Loucy (cell line): ENCODE data around the gene NIPAL3.

ENCODE experiments used
- H2AFZ ChIP-seq: fragments of 200-600 bp; sonication (generic); 2 replicates; pipeline ENCODE4 v1.6.0; 2016; ENCODE audit warnings: antibody characterized with exemption, mild to moderate bottlenecking, low read length, moderate library complexity
- H3F3A ChIP-seq: fragments of 200-600 bp; 2 replicates; pipeline ENCODE4 v1.6.0; 2016; ENCODE audit warnings: antibody characterized with exemption, low read depth, mild to moderate bottlenecking
- H3K27me3 ChIP-seq: fragments of 200-600 bp; sonication (generic); 2 replicates; pipeline ENCODE4 v1.6.1; 2014; ENCODE audit warnings: low read length, mild to moderate bottlenecking; ENCODE audit not compliant: insufficient read depth, poor library complexity, severe bottlenecking
- H3K36me3 ChIP-seq: fragments of 200-600 bp; sonication (generic); 2 replicates; pipeline ENCODE4 v1.6.1; 2016; ENCODE audit warnings: low read length; ENCODE audit not compliant: insufficient read depth
- H3K4me1 ChIP-seq: fragments of 200-600 bp; sonication (generic); 2 replicates; pipeline ENCODE4 v1.5.1; 2014; ENCODE audit warnings: low read length, mild to moderate bottlenecking; ENCODE audit not compliant: insufficient read depth, poor library complexity, severe bottlenecking
- H3K4me2 ChIP-seq: fragments of 200-600 bp; sonication (generic); 2 replicates; pipeline ENCODE4 v1.6.0; 2014; ENCODE audit warnings: antibody characterized with exemption, low read length, low read depth, mild to moderate bottlenecking; ENCODE audit not compliant: poor library complexity, severe bottlenecking
- H3K4me3 ChIP-seq: fragments of 200-600 bp; sonication (generic); 2 replicates; pipeline ENCODE4 v1.5.1; 2014; ENCODE audit warnings: low read length, mild to moderate bottlenecking, mixed read lengths; ENCODE audit not compliant: poor library complexity, severe bottlenecking
- H3K79me2 ChIP-seq: fragments of 200-600 bp; sonication (generic); 2 replicates; pipeline ENCODE4 v1.6.1; 2014; ENCODE audit warnings: low read length; ENCODE audit not compliant: insufficient read depth
- H3K9ac ChIP-seq: fragments of 200-600 bp; sonication (generic); 2 replicates; pipeline ENCODE4 v1.6.0; 2014; ENCODE audit warnings: mild to moderate bottlenecking, low read depth, low read length, moderate library complexity; ENCODE audit not compliant: poor library complexity, severe bottlenecking
- H3K9me2 ChIP-seq: fragments of 200-600 bp; sonication (generic); replicated peaks from 2 replicates; pipeline ENCODE4 v1.6.1; 2016; ENCODE audit warnings: low read depth, low read length, mixed read lengths
- H3K9me3 ChIP-seq: fragments of 200-600 bp; sonication (generic); 2 replicates; pipeline ENCODE4 v1.6.1; 2014; ENCODE audit warnings: mild to moderate bottlenecking, antibody characterized with exemption, low read length, low read depth; ENCODE audit not compliant: insufficient read depth
- H4K20me1 ChIP-seq: fragments of 200-600 bp; sonication (generic); 2 replicates; pipeline ENCODE4 v1.6.0; 2014; ENCODE audit warnings: antibody characterized with exemption, low read length, mild to moderate bottlenecking; ENCODE audit not compliant: insufficient read depth, poor library complexity, severe bottlenecking
- CTCF ChIP-seq: fragments of 200-600 bp; sonication (generic); conservative IDR thresholded peaks from 2 replicates; pipeline ENCODE4 v1.5.1; 2014; ENCODE audit warnings: mild to moderate bottlenecking, antibody characterized with exemption, low read length
- EZH2phosphoT487 ChIP-seq: fragments of 200-600 bp; IDR thresholded peaks from 2 replicates; pipeline ENCODE4 v1.6.1; 2018; ENCODE audit warnings: antibody characterized with exemption, mild to moderate bottlenecking, moderate library complexity, borderline replicate concordance

Gene NIPAL3

GRCh38 chr1:24437631-24438396 is 22.2 kb downstream of the NIPAL3 start:
- Histone ChIP-seq H3K36me3 (peaks cover 9% of the 10 kb centered on the region; the same call in 1 of the 2 replicates), H3K4me3 (no peak overlapping the region), H3K4me2 (no peak overlapping the region)

GRCh38 chr1:24438423-24438901 is 22.9 kb downstream of the NIPAL3 start:
- Histone ChIP-seq H2AFZ (no peak overlapping the region), H3F3A (no peaks in the 10 kb centered on the region)

More at GRCh38 chr1:24437631-24438396, 22.2 kb downstream of the NIPAL3 start:
- H3K4me1 ChIP-seq, result no peaks in the 10 kb centered on the region
- no peaks in the 10 kb centered on the region for H3K9me2 ChIP-seq
- no peak overlapping the region for H3K9ac ChIP-seq
- no peak overlapping the region for H2AFZ ChIP-seq
- no peaks in the 10 kb centered on the region for H3F3A ChIP-seq
- TF ChIP-seq CTCF (no peak), EZH2phosphoT487 (no peak)
- no peaks in the 10 kb centered on the region for H3K9me3 ChIP-seq
- no peaks in the 10 kb centered on the region for H3K27me3 ChIP-seq
- no peaks in the 10 kb centered on the region for H3K79me2 ChIP-seq
- H4K20me1 ChIP-seq, result no peaks in the 10 kb centered on the region

GRCh38 chr1:24440436-24440835 is 24.8 kb downstream of the NIPAL3 start:
- TF ChIP-seq EZH2phosphoT487 (no peak), CTCF (no peak)

More at GRCh38 chr1:24438423-24438901, 22.9 kb downstream of the NIPAL3 start:
- Histone ChIP-seq H3K4me3 (no peak overlapping the region), H3K4me1 (no peaks in the 10 kb centered on the region), H3K4me2 (no peak overlapping the region), H3K9me3 (no peaks in the 10 kb centered on the region), H4K20me1 (no peaks in the 10 kb centered on the region), H3K36me3 (peaks cover 12% of the 10 kb centered on the region; the same call in 1 of the 2 replicates), H3K27me3 (no peaks in the 10 kb centered on the region), H3K9me2 (no peaks in the 10 kb centered on the region), H3K9ac (no peak overlapping the region), H3K79me2 (no peaks in the 10 kb centered on the region)
- TF ChIP-seq CTCF (no peak), EZH2phosphoT487 (no peak)

More at GRCh38 chr1:24440436-24440835, 24.8 kb downstream of the NIPAL3 start:
- no peaks in the 10 kb centered on the region for H3K79me2 ChIP-seq
- no peaks in the 10 kb centered on the region for H3F3A ChIP-seq
- H3K4me1 ChIP-seq, result no peaks in the 10 kb centered on the region
- H2AFZ ChIP-seq, result no peak overlapping the region
- H3K4me2 ChIP-seq, result no peak overlapping the region
- H3K4me3 ChIP-seq, result no peak overlapping the region
- H3K9me3 ChIP-seq, result no peaks in the 10 kb centered on the region
- no peak overlapping the region for H3K9ac ChIP-seq
- H4K20me1 ChIP-seq, result no peaks in the 10 kb centered on the region
- H3K36me3 ChIP-seq, result peaks cover 16% of the 10 kb centered on the region; the same call in 1 of the 2 replicates
- H3K9me2 ChIP-seq, result no peaks in the 10 kb centered on the region
- H3K27me3 ChIP-seq, result no peaks in the 10 kb centered on the region
